ENCODE data around the gene AZU1. TPM values are rescaled to one million over a fixed set of nuclear protein-coding genes. Genes with fewer than 3 reads are reported as not detected.

AZU1 gene
- polyA plus RNA-seq (ENCODE audit: insufficient read length in 4 of 4) = 1 to 10 TPM in 2 of 4 donors, under 1 TPM in 2; 0.86 to 3.6 (median 1.1) TPM

GRCh38 chr19:827710-828321 lies at the start of gene AZU1:
AZU1 (plus strand) TSS chr19:827837; CDS start chr19:827847, 10 bp downstream.
- DNase-seq (ENCODE audit: low read depth in 4 of 4, low spot score in 3 of 4) = no peak

- no peak for DNase-seq (ENCODE audit: low read depth in 4 of 4, low spot score in 3 of 4)
These were observed 48.6 kb upstream of the AZU1 start for GRCh38 chr19:778910-779653.

- DNase-seq (ENCODE audit: low read depth in 4 of 4, low spot score in 3 of 4) = no peak
These were observed 46.7 kb upstream of the AZU1 start for GRCh38 chr19:780935-781334.

GRCh38 chr19:781800-782184 lies 45.8 kb upstream of the AZU1 start:
- DNase-seq (ENCODE audit: low read depth in 4 of 4, low spot score in 3 of 4) = no peak

GRCh38 chr19:782185-782877 lies 45.3 kb upstream of the AZU1 start:
- DNase-seq (ENCODE audit: low read depth in 4 of 4, low spot score in 3 of 4) = no peak

- DNase-seq (ENCODE audit: low read depth in 4 of 4, low spot score in 3 of 4) = no peak
These were observed 44.6 kb upstream of the AZU1 start for GRCh38 chr19:782878-783668.

- no peak for DNase-seq (ENCODE audit: low read depth in 4 of 4, low spot score in 3 of 4)
These were observed 43.1 kb upstream of the AZU1 start for GRCh38 chr19:784541-784940.

- no peak for DNase-seq (ENCODE audit: low read depth in 4 of 4, low spot score in 3 of 4)
These were observed 40.1 kb upstream of the AZU1 start for GRCh38 chr19:787536-787935.

GRCh38 chr19:788686-788982 lies 39.0 kb upstream of the AZU1 start:
- no peak for DNase-seq (ENCODE audit: low read depth in 4 of 4, low spot score in 3 of 4)

GRCh38 chr19:788983-789700 lies 38.5 kb upstream of the AZU1 start:
- DNase-seq (ENCODE audit: low read depth in 4 of 4, low spot score in 3 of 4) = no peak

- DNase-seq (ENCODE audit: low read depth in 4 of 4, low spot score in 3 of 4) = no peak
These were observed 38.0 kb upstream of the AZU1 start for GRCh38 chr19:789701-790060.

GRCh38 chr19:791007-791566 lies 36.5 kb upstream of the AZU1 start:
- no peak for DNase-seq (ENCODE audit: low read depth in 4 of 4, low spot score in 3 of 4)

GRCh38 chr19:791567-792305 lies 35.9 kb upstream of the AZU1 start:
- no peak for DNase-seq (ENCODE audit: low read depth in 4 of 4, low spot score in 3 of 4)

- DNase-seq (ENCODE audit: low read depth in 4 of 4, low spot score in 3 of 4) = no peak
These were observed 35.2 kb upstream of the AZU1 start for GRCh38 chr19:792306-792885.

- DNase-seq (ENCODE audit: low read depth in 4 of 4, low spot score in 3 of 4) = no peak
These were observed 33.8 kb upstream of the AZU1 start for GRCh38 chr19:793806-794205.

GRCh38 chr19:795073-795611 lies 32.5 kb upstream of the AZU1 start:
- no peak for DNase-seq (ENCODE audit: low read depth in 4 of 4, low spot score in 3 of 4)

- no peak for DNase-seq (ENCODE audit: low read depth in 4 of 4, low spot score in 3 of 4)
These were observed 31.7 kb upstream of the AZU1 start for GRCh38 chr19:795691-796581.
